Heart left ventricle (tissue), 16 donors: ENCODE results near the gene CACTIN. TPM values are rescaled to one million over a fixed set of nuclear protein-coding genes. Genes with fewer than 3 reads are reported as not detected.
"Not testable (repeated sequence)": the region's sequence is repeated elsewhere in the genome, so short reads cannot be mapped to it uniquely, and the experiment has no call there.

Source experiments
- ATAC-seq, 4 donors: fragments of 200-7000 bp; cut with Tn5 transposase; one replicate each; pipeline ENCODE4 v1.9.1; 2020 to 2022; ENCODE audit warnings: moderate library complexity in 4 of 4, mild to moderate bottlenecking in 3 of 4, moderate number of reproducible peaks in 1 of 4
- DNase-seq, 5 donors: peaks; one replicate each; pipeline ENCODE4 v3.0.0-alpha.2; 2020
- H3K27ac ChIP-seq, 12 donors: fragments of 200-600 bp; sonication (generic) in 4 of 12; one replicate each; pipeline versions ENCODE4 v1.5.0 to v1.8.0; 2016 to 2022; ENCODE audit warnings: mild to moderate bottlenecking in 2 of 12
- H3K27me3 ChIP-seq, 9 donors: fragments of 200-600 bp; sonication (generic) in 2 of 9; one replicate each; pipeline versions ENCODE4 v1.5.1 to v1.8.0; 2016 to 2022; ENCODE audit warnings: mild to moderate bottlenecking in 3 of 9
- H3K36me3 ChIP-seq, 9 donors: fragments of 200-600 bp; sonication (generic) in 2 of 9; one replicate each; pipeline versions ENCODE4 v1.5.0 to v1.8.0; 2018 to 2022; ENCODE audit warnings: mild to moderate bottlenecking in 2 of 9
- H3K4me1 ChIP-seq, 12 donors: fragments of 200-600 bp; sonication (generic) in 4 of 12; one replicate each; pipeline versions ENCODE4 v1.5.0 to v1.8.0; 2016 to 2022; ENCODE audit warnings: mild to moderate bottlenecking in 3 of 12
- H3K4me3 ChIP-seq, 12 donors: fragments of 200-600 bp; sonication (generic) in 4 of 12; one replicate each; pipeline versions ENCODE4 v1.5.0 to v1.8.0; 2017 to 2022; ENCODE audit warnings: mild to moderate bottlenecking in 9 of 12, moderate library complexity in 4 of 12
- H3K9me3 ChIP-seq, 12 donors: fragments of 200-600 bp; sonication (generic) in 4 of 12; one replicate each; pipeline versions ENCODE4 v1.5.0 to v1.8.0; 2016 to 2022; ENCODE audit warnings: mild to moderate bottlenecking in 1 of 12
- POLR2A ChIP-seq, 2 donors: fragments of 450-650 bp; IDR thresholded peaks; one replicate each; pipeline ENCODE4 v1.6.1; 2017; ENCODE audit warnings: antibody characterized with exemption in 2 of 2, mild to moderate bottlenecking in 2 of 2, moderate library complexity in 2 of 2
- WGBS, 4 donors: extraction: QIAGEN DNeasy Blood & Tissue Kit in 2 of 4; methylation state at CpG; one replicate each; pipeline versions ENCODE4 v1.1.5 to v1.1.7; 2013 to 2018; 5-methylcytosine and 5-hydroxymethylcytosine counted together
- intact Hi-C, 10 donors: fragments of 100-400 bp; cut with DNase I; formaldehyde crosslinking; loops; one replicate each; pipeline versions ENCODE4 v1.11.1 to v1.14.2; 2022
- polyA plus RNA-seq, 2 donors: library from polyadenylated mRNA; stranded (reverse); fragments of 200-250 nt; gene quantifications; one replicate each; pipeline ENCODE4 v1.2.3, GENCODE V29; 2013
- total RNA-seq, 9 donors: library from RNA; depleted of rRNA in 2 of 9; stranded (reverse); fragments of >200 nt in 2 of 9; fragmentation: NEBNext Ultra II Directional in 3 of 9; extraction: Animal tissue kit (Norgen Biotek cat#: 25700) in 3 of 9; gene quantifications; one replicate each; pipeline versions ENCODE4 v1.1.0 to v1.2.4, GENCODE V29; 2016 to 2023
- TF ChIP-seq, protein P1 (sequence below), 12 donors: fragments of 200-600 bp; sonication (generic) in 4 of 12; IDR thresholded peaks; one replicate each; pipeline versions ENCODE4 v1.5.0 to v1.8.0; 2018 to 2022; ENCODE audit warnings: antibody characterized with exemption in 12 of 12, mild to moderate bottlenecking in 5 of 12
- donor health status: ischemic (EF 13 %, LVEDD 7.1; RV severe dilation, severe dysfunction).
- donor health status: healthy with polysubstance abuse.
- donor health status: DM: no; HTN: yes; CAD: no.
- donor health status: DM: no; HTN: no; CAD: no.
- donor health status: ischemic (EF 25% LVEDD 6.9; RV normal size, moderate dysfunction).
- donor health status: ischemic (EF 25% LVEDD 5.7; RV mildly dilated, moderate dysfunction).
- donor health status: healthy.
- donor health status: DM: yes; HTN: yes; CAD: no.
- donor health status: ischemic (EF 35%, LVEDD 5.7; RV mildly dilated, moderate dysfunction).
- donor health status: nonischemic (EF 11% LVEDD 7.7; RV severe dilation, severe dysfunction).
- donor health status: DM: yes; HTN: yes; CAD: no.
- donor health status: PGD.
- donor health status: ischemic (EF 29% LVEDD 5.4; RV normal size, mild dysfunction).
- donor health status: nonischemic (EF 23%, LVEDD 6.1; RV moderate dilation, normal function).

Gene CACTIN
- total and polyA plus RNA-seq, 11 donors, result 9.8 to 23.4 (median 14.1) TPM

DNA sequence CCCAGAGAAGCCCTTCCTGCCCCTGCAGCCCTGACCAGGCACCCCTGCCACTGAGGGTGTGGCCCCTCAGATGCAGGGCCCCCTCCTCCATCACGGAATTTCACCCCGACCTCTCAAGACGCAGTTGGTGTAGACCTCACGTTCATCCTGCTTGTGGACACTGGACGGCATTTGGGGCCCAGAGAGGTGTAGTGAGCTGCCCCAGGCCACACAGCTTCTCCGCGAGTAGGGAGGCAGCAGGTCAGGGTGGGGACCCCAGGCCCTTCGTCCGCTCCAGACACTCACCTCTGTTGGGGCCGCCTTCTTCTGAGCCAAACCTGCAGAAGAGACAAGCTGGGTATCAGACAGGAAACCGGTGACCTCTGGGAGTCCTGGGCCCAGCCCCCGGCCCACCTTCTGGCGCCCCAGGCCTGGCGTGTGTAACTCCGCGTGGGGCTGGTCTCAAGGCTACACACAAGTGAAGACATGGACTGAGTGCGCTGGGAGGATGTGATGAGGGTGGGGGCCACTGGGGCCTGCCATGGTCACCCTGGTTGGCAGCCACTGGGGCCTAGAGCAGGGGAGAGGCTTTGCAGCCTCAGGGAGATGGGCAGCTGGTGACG lies 40.5 kb upstream of the CACTIN start:
- intact Hi-C loops, result loop anchor here in 8 of 10 donors (2.0 to 10.0 kb wide), 6 partner anchors 32 to 538 kb away; partner anchors contain the start of genes PIP5K1C (in 3 of the 8) and EEF2 (in 1 of the 8)
- WGBS, 4 donors, result 86 to 90% (median 87%) methylated on average over 6 to 18 of the region's 18 CpGs
- Histone ChIP-seq H3K4me1 (peaks cover 0 to 66% (median 48%) of the 10 kb centered on the region in 12 donors), H3K27me3 (no peaks in the 10 kb centered on the region), H3K27ac (peak overlapping the region in 5 of 12 donors; percentile 97 to 100 (median 99)), H3K36me3 (peaks cover 0 to 38% (median 29%) of the 10 kb centered on the region in 9 donors), H3K4me3 (no peak overlapping the region), H3K9me3 (no peaks in the 10 kb centered on the region)
- TF ChIP-seq POLR2A (IDR thresholded peaks at IDR 0.05), result no peak
- TF ChIP-seq, protein P1, sequence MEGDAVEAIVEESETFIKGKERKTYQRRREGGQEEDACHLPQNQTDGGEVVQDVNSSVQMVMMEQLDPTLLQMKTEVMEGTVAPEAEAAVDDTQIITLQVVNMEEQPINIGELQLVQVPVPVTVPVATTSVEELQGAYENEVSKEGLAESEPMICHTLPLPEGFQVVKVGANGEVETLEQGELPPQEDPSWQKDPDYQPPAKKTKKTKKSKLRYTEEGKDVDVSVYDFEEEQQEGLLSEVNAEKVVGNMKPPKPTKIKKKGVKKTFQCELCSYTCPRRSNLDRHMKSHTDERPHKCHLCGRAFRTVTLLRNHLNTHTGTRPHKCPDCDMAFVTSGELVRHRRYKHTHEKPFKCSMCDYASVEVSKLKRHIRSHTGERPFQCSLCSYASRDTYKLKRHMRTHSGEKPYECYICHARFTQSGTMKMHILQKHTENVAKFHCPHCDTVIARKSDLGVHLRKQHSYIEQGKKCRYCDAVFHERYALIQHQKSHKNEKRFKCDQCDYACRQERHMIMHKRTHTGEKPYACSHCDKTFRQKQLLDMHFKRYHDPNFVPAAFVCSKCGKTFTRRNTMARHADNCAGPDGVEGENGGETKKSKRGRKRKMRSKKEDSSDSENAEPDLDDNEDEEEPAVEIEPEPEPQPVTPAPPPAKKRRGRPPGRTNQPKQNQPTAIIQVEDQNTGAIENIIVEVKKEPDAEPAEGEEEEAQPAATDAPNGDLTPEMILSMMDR (IDR thresholded peaks at IDR 0.05), result no peak
- DNase-seq (no peak), ATAC-seq (no peak)

- not testable (repeated sequence) for H3K27me3 ChIP-seq, H3K9me3 ChIP-seq, ATAC-seq, H3K4me3 ChIP-seq, DNase-seq, H3K27ac ChIP-seq
- Histone ChIP-seq H3K36me3 (peaks cover 0 to 43% (median 35%) of the 10 kb centered on the region in 9 donors), H3K4me1 (peaks cover 0 to 59% (median 42%) of the 10 kb centered on the region in 12 donors)
- 84 to 93% (median 90%) methylated on average over 14 of the region's 14 CpGs for WGBS, 4 donors
- intact Hi-C loops, result loop anchor here in 8 of 10 donors (1.0 to 10.0 kb wide), 7 partner anchors 32 to 538 kb away; partner anchors contain the start of genes PIP5K1C (in 6 of the 8) and EEF2 (in 1 of the 8)
Observed at GRCh38 chr19:3666545-3666856, 39.9 kb upstream of the CACTIN start.

GRCh38 chr19:3665681-3666544 lies 39.3 kb upstream of the CACTIN start:
- Histone ChIP-seq H3K27ac (peak overlapping the region in 3 of 12 donors; percentile 1 to 51 (median 42)), H3K36me3 (peaks cover 0 to 49% (median 40%) of the 10 kb centered on the region in 9 donors)
- ATAC-seq, result peak in 3 of 4 donors; percentile 29 to 58 (median 38)

More at GRCh38 chr19:3665681-3666544, 39.3 kb upstream of the CACTIN start:
- Histone ChIP-seq H3K9me3 (no peaks in the 10 kb centered on the region), H3K4me1 (peaks cover 0 to 54% (median 36%) of the 10 kb centered on the region in 12 donors), H3K4me3 (no peak overlapping the region), H3K27me3 (no peaks in the 10 kb centered on the region)
- intact Hi-C loops, result loop anchor here in 8 of 10 donors (1.0 to 10.0 kb wide), 7 partner anchors 33 to 539 kb away; partner anchors contain the start of genes PIP5K1C (in 7 of the 8) and EEF2 (in 1 of the 8)
- 40 to 56% (median 47%) methylated on average over 25 to 40 of the region's 40 CpGs for WGBS, 4 donors
- TF ChIP-seq, protein P1 (IDR thresholded peaks at IDR 0.05), result peak; percentile 82 to 98 (median 96)
- TF ChIP-seq POLR2A (IDR thresholded peaks at IDR 0.05), result no peak
- peak; percentile 65 to 89 (median 69) for DNase-seq
